Measurements from ENCODE around the gene FUS. TPM values are rescaled to one million over a fixed set of nuclear protein-coding genes. Genes with fewer than 3 reads are reported as not detected.

FUS gene
- total and polyA plus RNA-seq, 2 of the 13 experiments (the other 11 are each of a cell fraction or from before 2014, with no cell fraction given): 68.1 to 168 TPM

DNA sequence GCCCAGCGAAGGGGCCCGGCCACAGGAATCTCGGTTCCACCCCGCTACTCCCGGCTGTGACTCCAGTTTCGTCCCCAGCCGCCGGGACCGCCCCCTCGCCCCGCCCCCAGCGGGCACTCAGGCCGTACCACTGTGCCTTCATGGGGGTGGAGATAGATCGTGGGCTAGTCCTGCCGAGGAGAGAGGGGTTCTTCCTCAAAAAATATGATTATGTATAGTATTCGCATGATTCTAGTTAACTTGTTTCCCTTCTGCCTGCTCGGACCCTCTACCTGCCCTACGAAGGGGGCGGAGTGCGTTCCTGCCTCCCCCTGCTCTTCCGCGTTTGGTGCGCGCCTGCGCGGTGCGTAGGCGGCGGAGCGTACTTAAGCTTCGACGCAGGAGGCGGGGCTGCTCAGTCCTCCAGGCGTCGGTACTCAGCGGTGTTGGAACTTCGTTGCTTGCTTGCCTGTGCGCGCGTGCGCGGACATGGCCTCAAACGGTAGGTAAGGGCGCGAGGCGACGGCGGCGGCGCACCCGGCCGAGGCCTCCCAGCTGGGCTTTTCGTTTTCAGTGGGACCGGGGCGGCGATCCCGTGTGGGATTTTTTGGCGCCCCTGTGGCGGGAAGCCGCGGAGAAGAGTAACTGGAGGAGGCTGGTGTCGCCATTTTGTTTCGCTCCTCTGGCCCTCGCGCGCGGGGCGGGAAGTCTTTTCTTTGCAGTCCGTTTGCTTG lies at the start of gene FUS (continued):
- TF ChIP-seq, protein P1, sequence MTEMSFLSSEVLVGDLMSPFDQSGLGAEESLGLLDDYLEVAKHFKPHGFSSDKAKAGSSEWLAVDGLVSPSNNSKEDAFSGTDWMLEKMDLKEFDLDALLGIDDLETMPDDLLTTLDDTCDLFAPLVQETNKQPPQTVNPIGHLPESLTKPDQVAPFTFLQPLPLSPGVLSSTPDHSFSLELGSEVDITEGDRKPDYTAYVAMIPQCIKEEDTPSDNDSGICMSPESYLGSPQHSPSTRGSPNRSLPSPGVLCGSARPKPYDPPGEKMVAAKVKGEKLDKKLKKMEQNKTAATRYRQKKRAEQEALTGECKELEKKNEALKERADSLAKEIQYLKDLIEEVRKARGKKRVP (CRISPR knock-in tag; IDR thresholded peaks at IDR 0.05): peak in 1 of 2 experiments; percentile 63; a peak in 2 of 4 replicates
- TF ChIP-seq ZNF562 (CRISPR knock-in tag; IDR thresholded peaks at IDR 0.05; ENCODE audit: borderline replicate concordance) (no peak), SNRNP70 (IDR thresholded peaks at IDR 0.05; ENCODE audit: low read depth, low read length) (no peak), JDP2 (CRISPR knock-in tag; IDR thresholded peaks at IDR 0.05; ENCODE audit: borderline replicate concordance) (no peak), ZFX (CRISPR knock-in tag; IDR thresholded peaks at IDR 0.05; ENCODE audit: low read depth) (peak; percentile 97), SOX5 (CRISPR knock-in tag; IDR thresholded peaks at IDR 0.05; ENCODE audit: borderline replicate concordance) (no peak; the same call in none of the 2 replicates), JUN (CRISPR knock-in tag; IDR thresholded peaks at IDR 0.05) (peak; percentile 78), ZNF235 (CRISPR knock-in tag; IDR thresholded peaks at IDR 0.05; ENCODE audit: borderline replicate concordance) (peak; percentile 84), ZSCAN20 (CRISPR knock-in tag; IDR thresholded peaks at IDR 0.05; ENCODE audit: borderline replicate concordance) (no peak; the same call in none of the 2 replicates), NFE2L2 (IDR thresholded peaks at IDR 0.05; ENCODE audit: low read length) (0 out of 2 replicates have a peak, but pooled peaks have one; percentile 26), TSC22D2 (CRISPR knock-in tag; IDR thresholded peaks at IDR 0.05; ENCODE audit: borderline replicate concordance) (peak; percentile 98), DMAP1 (CRISPR knock-in tag; IDR thresholded peaks at IDR 0.05) (peak; percentile 91; the same call in 1 of the 2 replicates), NR3C1 (CRISPR knock-in tag; IDR thresholded peaks at IDR 0.05) (peak; percentile 91; the same call in 1 of the 2 replicates)
- TF ChIP-seq, protein P2, sequence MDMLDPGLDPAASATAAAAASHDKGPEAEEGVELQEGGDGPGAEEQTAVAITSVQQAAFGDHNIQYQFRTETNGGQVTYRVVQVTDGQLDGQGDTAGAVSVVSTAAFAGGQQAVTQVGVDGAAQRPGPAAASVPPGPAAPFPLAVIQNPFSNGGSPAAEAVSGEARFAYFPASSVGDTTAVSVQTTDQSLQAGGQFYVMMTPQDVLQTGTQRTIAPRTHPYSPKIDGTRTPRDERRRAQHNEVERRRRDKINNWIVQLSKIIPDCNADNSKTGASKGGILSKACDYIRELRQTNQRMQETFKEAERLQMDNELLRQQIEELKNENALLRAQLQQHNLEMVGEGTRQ (IDR thresholded peaks at IDR 0.05; ENCODE audit: low read depth, low read length): no peak
- TF ChIP-seq, protein P2 (CRISPR knock-in tag; IDR thresholded peaks at IDR 0.05; ENCODE audit: borderline replicate concordance): no peak
- TF ChIP-seq, protein P3, sequence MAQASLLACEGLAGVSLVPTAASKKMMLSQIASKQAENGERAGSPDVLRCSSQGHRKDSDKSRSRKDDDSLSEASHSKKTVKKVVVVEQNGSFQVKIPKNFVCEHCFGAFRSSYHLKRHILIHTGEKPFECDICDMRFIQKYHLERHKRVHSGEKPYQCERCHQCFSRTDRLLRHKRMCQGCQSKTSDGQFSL (CRISPR knock-in tag; IDR thresholded peaks at IDR 0.05): no peak
- TF ChIP-seq, protein P4, sequence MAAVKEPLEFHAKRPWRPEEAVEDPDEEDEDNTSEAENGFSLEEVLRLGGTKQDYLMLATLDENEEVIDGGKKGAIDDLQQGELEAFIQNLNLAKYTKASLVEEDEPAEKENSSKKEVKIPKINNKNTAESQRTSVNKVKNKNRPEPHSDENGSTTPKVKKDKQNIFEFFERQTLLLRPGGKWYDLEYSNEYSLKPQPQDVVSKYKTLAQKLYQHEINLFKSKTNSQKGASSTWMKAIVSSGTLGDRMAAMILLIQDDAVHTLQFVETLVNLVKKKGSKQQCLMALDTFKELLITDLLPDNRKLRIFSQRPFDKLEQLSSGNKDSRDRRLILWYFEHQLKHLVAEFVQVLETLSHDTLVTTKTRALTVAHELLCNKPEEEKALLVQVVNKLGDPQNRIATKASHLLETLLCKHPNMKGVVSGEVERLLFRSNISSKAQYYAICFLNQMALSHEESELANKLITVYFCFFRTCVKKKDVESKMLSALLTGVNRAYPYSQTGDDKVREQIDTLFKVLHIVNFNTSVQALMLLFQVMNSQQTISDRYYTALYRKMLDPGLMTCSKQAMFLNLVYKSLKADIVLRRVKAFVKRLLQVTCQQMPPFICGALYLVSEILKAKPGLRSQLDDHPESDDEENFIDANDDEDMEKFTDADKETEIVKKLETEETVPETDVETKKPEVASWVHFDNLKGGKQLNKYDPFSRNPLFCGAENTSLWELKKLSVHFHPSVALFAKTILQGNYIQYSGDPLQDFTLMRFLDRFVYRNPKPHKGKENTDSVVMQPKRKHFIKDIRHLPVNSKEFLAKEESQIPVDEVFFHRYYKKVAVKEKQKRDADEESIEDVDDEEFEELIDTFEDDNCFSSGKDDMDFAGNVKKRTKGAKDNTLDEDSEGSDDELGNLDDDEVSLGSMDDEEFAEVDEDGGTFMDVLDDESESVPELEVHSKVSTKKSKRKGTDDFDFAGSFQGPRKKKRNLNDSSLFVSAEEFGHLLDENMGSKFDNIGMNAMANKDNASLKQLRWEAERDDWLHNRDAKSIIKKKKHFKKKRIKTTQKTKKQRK (IDR thresholded peaks at IDR 0.05; ENCODE audit: low read length): no peak
- TF ChIP-seq, protein P5, sequence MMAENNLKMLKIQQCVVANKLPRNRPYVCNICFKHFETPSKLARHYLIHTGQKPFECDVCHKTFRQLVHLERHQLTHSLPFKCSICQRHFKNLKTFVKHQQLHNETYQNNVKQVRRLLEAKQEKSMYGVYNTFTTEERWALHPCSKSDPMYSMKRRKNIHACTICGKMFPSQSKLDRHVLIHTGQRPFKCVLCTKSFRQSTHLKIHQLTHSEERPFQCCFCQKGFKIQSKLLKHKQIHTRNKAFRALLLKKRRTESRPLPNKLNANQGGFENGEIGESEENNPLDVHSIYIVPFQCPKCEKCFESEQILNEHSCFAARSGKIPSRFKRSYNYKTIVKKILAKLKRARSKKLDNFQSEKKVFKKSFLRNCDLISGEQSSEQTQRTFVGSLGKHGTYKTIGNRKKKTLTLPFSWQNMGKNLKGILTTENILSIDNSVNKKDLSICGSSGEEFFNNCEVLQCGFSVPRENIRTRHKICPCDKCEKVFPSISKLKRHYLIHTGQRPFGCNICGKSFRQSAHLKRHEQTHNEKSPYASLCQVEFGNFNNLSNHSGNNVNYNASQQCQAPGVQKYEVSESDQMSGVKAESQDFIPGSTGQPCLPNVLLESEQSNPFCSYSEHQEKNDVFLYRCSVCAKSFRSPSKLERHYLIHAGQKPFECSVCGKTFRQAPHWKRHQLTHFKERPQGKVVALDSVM (CRISPR knock-in tag; IDR thresholded peaks at IDR 0.05): peak; percentile 63; the same call in 1 of the 2 replicates
- TF ChIP-seq, protein P6, sequence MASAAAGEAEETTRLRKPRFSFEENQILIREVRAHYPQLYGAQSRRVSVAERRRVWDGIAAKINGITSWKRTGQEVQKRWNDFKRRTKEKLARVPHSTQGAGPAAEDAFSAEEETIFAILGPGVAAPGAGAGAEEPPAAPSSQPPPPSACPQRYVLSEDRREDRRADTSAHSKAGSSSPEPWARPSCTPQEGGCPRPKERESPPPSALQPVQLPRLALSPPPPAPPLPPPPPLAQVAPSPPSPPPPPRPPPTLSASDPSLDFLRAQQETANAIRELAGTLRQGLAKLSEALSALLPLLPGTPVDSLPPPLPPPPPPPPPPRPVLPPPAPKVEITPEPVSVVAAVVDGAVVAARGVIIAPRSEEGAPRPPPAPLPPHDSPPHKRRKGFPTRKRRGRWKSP (CRISPR knock-in tag; IDR thresholded peaks at IDR 0.05): peak; percentile 92

Data from HepG2 (cell line).